Measurements from ENCODE around the gene ADAMTS19. TPM values are rescaled to one million over a fixed set of nuclear protein-coding genes. Genes with fewer than 3 reads are reported as not detected.

Gene ADAMTS19
- total and polyA plus RNA-seq, 8 donors = 0.05 to 18.0 (median 0.87) TPM; not detected in 4

DNA sequence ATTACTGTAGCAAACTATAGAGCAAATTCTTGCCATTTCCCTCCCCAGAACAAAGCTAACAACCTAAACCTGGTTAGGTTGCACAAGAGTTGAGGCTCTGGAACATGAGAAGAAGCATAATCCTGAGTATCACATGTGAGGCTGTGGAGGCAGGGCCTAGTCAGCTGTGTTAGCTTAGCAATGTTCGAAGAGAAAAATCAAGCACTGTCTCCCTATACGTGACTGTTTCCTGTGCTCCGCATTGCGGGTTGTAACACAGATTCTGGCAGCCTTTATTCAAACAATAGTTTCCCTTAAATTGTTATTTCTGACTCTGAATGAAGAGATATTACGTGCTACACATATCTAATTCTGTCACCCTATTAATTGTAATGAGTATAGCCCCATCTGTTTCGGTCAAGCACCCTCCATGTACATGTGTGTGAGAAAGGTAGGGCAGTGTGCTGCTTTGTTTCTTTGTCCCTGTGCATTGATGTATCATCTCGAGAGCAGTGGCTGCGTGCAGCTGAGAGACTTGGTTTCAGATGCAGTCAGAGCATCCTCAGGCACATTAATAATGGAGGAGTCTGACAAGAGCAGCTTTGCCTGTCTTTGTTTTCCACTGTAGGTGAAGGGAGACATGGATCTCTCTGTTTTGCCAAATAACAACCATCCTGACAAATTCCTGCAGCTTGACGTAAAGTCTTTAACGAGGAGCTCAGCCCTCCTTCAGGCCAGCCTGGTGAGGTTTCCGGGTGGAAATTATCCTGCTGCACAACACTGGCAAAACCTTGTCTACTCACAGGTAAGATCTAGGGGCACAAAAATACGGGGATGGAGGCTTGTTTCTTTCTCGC, 287.7 kb downstream of the ADAMTS19 start, which contains the start of gene MINAR2:
MINAR2 (plus strand) TSS at position 523 of the 836 bp plus-strand sequence; CDS start at position 620, 97 bp downstream.
- no peak within 1 kb of the TSS for H3K4me3 ChIP-seq

DNA sequence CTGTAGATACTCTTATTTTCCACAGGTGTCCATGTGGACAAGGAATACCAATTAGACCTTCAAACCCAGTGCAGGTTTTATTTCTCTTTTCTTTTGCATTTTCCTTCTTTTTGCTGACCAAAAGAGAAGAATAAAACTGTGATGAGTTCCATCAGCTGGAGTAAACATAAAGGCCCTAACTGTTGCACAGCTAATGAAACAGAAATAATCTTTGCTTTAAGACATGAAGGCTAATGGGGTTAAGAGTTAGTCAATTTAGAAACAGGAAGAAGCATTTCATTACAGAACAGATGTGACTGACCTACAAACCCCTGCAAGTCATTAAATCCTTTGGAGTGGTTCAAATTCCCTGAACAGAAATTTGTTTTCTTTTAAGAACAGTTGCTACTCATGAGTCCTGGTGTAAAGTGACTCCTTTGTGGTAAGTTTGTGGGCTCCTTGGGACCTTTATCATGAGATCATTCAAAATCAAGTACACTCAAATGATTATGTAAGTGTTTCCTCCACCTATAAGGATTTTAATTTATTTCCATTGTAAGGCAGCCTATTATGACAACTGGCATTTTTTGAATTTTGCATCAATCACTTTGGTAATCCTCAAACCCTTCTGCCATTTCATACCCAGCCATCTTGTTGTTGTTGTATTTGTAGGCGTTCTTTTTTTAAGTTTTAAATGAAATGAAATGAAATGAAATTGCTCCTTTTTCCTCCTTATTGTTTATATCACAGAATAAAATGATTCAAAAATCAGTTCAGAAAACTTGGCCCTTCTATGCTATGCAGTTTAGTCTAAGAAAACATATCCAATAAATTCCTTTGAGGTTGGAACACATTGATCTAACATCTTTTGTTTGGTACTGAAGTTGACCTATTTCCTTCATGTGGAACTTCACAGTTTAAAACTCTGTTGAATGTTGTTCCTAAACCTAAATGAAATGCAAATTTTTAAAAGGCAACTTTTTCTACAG, 289.1 kb downstream of the ADAMTS19 start:
- WGBS, 5 donors = 86 to 93% (median 88%) methylated on average over 1 of the region's 1 CpG
- no peak overlapping the region for H3K27ac ChIP-seq
- H3K36me3 ChIP-seq = no peaks in the 10 kb centered on the region
- H3K4me1 ChIP-seq = no peaks in the 10 kb centered on the region
- H3K9me3 ChIP-seq = no peaks in the 10 kb centered on the region
- TF ChIP-seq, protein P1, sequence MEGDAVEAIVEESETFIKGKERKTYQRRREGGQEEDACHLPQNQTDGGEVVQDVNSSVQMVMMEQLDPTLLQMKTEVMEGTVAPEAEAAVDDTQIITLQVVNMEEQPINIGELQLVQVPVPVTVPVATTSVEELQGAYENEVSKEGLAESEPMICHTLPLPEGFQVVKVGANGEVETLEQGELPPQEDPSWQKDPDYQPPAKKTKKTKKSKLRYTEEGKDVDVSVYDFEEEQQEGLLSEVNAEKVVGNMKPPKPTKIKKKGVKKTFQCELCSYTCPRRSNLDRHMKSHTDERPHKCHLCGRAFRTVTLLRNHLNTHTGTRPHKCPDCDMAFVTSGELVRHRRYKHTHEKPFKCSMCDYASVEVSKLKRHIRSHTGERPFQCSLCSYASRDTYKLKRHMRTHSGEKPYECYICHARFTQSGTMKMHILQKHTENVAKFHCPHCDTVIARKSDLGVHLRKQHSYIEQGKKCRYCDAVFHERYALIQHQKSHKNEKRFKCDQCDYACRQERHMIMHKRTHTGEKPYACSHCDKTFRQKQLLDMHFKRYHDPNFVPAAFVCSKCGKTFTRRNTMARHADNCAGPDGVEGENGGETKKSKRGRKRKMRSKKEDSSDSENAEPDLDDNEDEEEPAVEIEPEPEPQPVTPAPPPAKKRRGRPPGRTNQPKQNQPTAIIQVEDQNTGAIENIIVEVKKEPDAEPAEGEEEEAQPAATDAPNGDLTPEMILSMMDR (IDR thresholded peaks at IDR 0.05) = no peak
- no peak for TF ChIP-seq EP300 (IDR thresholded peaks at IDR 0.05)
- TF ChIP-seq POLR2AphosphoS5 (IDR thresholded peaks at IDR 0.05) = no peak
- no peak for TF ChIP-seq POLR2A (IDR thresholded peaks at IDR 0.05)
- no peak overlapping the region for H3K4me3 ChIP-seq
- intact Hi-C loops (cut with DNase I; ENCODE audit: low total_unique reads) = no loop called here
- H3K27me3 ChIP-seq = no peaks in the 10 kb centered on the region
- no peak for DNase-seq

More for the DNA sequence above, 287.7 kb downstream of the ADAMTS19 start, which contains the start of gene MINAR2:
- 75 to 82% (median 78%) methylated on average over 13 of the region's 13 CpGs for WGBS, 5 donors
- Histone ChIP-seq H3K9me3 (no peaks in the 10 kb centered on the region), H3K27me3 (no peaks in the 10 kb centered on the region), H3K27ac (no peak within 1 kb of the TSS), H3K4me1 (no peaks in the 10 kb centered on the region), H3K36me3 (no peaks in the 10 kb centered on the region)
- no peak for TF ChIP-seq EP300 (IDR thresholded peaks at IDR 0.05)
- TF ChIP-seq, protein P1 (IDR thresholded peaks at IDR 0.05) = no peak
- no peak for TF ChIP-seq POLR2AphosphoS5 (IDR thresholded peaks at IDR 0.05)
- no peak for TF ChIP-seq POLR2A (IDR thresholded peaks at IDR 0.05)
- DNase-seq = no peak
- intact Hi-C loops (cut with DNase I; ENCODE audit: low total_unique reads) = no loop called here

DNA sequence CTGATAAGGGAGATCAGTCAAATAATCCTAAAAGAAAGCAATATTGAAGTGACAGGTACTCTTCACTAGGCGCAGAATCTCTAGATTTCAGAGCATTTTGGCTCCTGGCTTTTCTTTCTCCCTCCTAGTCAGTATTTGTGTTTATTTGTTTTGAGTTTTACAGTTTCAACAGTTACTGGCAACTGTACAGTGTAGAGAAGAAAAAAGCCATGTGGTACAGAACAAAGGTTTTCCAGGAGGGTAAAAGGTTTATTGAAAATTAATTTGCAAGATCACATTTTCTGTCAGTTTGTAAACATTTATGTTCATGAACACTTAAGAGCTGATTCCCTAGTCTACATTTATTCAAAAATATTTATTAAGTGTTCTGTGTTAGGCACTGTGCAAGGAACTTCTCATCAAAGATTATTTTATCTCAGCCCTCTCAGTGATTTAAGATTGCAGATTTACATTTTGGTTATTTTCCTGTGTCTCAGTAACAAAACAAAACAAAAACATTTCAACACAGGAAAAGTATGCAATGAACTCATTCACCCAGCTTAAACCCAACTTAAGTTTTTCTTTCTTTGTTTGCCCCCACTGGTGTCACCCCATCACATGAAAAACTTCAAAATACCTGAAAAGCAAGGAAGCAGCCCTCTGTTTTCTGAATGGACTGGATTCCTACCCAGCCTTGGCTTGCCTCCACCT, 300.7 kb downstream of the ADAMTS19 start:
- DNase-seq = no peak
- Histone ChIP-seq H3K4me3 (no peak overlapping the region), H3K4me1 (no peaks in the 10 kb centered on the region), H3K27ac (no peak overlapping the region), H3K27me3 (no peaks in the 10 kb centered on the region), H3K36me3 (no peaks in the 10 kb centered on the region), H3K9me3 (no peaks in the 10 kb centered on the region)
- TF ChIP-seq, protein P1 (IDR thresholded peaks at IDR 0.05) = no peak
- TF ChIP-seq POLR2A (IDR thresholded peaks at IDR 0.05) (no peak), EP300 (IDR thresholded peaks at IDR 0.05) (no peak), POLR2AphosphoS5 (IDR thresholded peaks at IDR 0.05) (no peak)
- intact Hi-C loops (cut with DNase I; ENCODE audit: low total_unique reads) = no loop called here
- WGBS, 5 donors = 67 to 90% (median 80%) methylated on average over 1 of the region's 1 CpG

DNA sequence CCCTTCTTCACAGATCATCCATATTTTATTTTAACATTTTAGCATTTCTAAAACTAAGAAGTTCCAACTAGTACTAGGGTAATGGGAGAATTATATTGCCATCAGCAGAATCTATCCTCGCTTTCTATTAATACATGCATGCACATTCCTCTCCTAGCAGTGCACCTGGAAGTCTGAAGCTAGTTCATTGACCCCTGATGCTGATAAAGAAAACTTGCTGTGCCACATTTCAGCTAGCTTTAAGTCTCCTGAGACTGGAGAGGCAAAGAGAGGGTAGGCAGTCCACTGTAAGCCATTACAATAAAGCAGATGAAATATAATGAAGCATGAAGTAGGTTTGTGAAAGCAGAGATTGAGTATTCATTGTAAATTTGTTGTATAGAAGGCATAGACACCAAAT, 303.6 kb downstream of the ADAMTS19 start:
- WGBS, 5 donors = 38 to 63% (median 59%) methylated on average over 1 of the region's 1 CpG
- Histone ChIP-seq H3K36me3 (no peaks in the 10 kb centered on the region), H3K27ac (no peak overlapping the region)

More for the DNA sequence above, 303.6 kb downstream of the ADAMTS19 start:
- TF ChIP-seq, protein P1 (IDR thresholded peaks at IDR 0.05) = no peak
- H3K4me1 ChIP-seq = no peaks in the 10 kb centered on the region
- DNase-seq = no peak
- H3K27me3 ChIP-seq = no peaks in the 10 kb centered on the region
- intact Hi-C loops (cut with DNase I; ENCODE audit: low total_unique reads) = no loop called here
- H3K4me3 ChIP-seq = no peak overlapping the region
- no peaks in the 10 kb centered on the region for H3K9me3 ChIP-seq
